Upper lobe of left lung (tissue), 6 donors: ENCODE data around the gene TSHZ2. TPM values are rescaled to one million over a fixed set of nuclear protein-coding genes. Genes with fewer than 3 reads are reported as not detected.

ENCODE experiments used
- ATAC-seq, 2 donors: fragments of 200-7000 bp; cut with Tn5 transposase; one replicate each; pipeline ENCODE4 v1.9.1; 2022; ENCODE audit warnings: mild to moderate bottlenecking in 2 of 2, moderate library complexity in 2 of 2; ENCODE audit not compliant: low FRiP score in 2 of 2
- DNase-seq, 2 donors: peaks; one replicate each; pipeline ENCODE4 v3.0.0-alpha.2; 2019 to 2020
- H3K27ac ChIP-seq, 4 donors: fragments of 200-600 bp; sonication (generic); one replicate each; pipeline ENCODE4 v1.5.1; 2016 to 2019
- H3K27me3 ChIP-seq, 4 donors: fragments of 200-600 bp; sonication (generic); one replicate each; pipeline ENCODE4 v1.5.1; 2017 to 2019
- H3K36me3 ChIP-seq, 4 donors: fragments of 200-600 bp; sonication (generic); one replicate each; pipeline ENCODE4 v1.5.1; 2016 to 2019
- H3K4me1 ChIP-seq, 4 donors: fragments of 200-600 bp; sonication (generic); one replicate each; pipeline ENCODE4 v1.5.1; 2018 to 2019
- H3K4me3 ChIP-seq, 4 donors: fragments of 200-600 bp; sonication (generic); one replicate each; pipeline ENCODE4 v1.5.1; 2017 to 2019; ENCODE audit warnings: mild to moderate bottlenecking in 2 of 4, moderate library complexity in 1 of 4
- H3K9me3 ChIP-seq, 4 donors: fragments of 200-600 bp; sonication (generic); one replicate each; pipeline ENCODE4 v1.5.1; 2018 to 2019
- CTCF ChIP-seq, 6 experiments: fragments of 450-650 bp in 4 of 6; fragments of 200-600 bp in 2 of 6; sonication (generic) in 2 of 6; IDR thresholded peaks; one replicate each; pipeline ENCODE4 v1.5.1; 2016 to 2019; ENCODE audit warnings: antibody characterized with exemption in 6 of 6
- EP300 ChIP-seq, 4 donors: sonication (generic); formaldehyde crosslinking; IDR thresholded peaks; one replicate each; pipeline ENCODE4 v1.5.1; 2017; ENCODE audit warnings: antibody characterized with exemption in 4 of 4, control low read depth in 2 of 4
- POLR2A ChIP-seq, 4 donors: fragments of 450-650 bp; IDR thresholded peaks; one replicate each; pipeline ENCODE4 v1.5.1; 2016 to 2017; ENCODE audit warnings: antibody characterized with exemption in 4 of 4, mild to moderate bottlenecking in 2 of 4
- POLR2AphosphoS5 ChIP-seq, 2 donors: sonication (generic); formaldehyde crosslinking; IDR thresholded peaks; one replicate each; pipeline ENCODE4 v1.5.1; 2017; ENCODE audit warnings: antibody characterized with exemption in 2 of 2
- WGBS, 2 donors: methylation state at CpG; one replicate each; pipeline ENCODE4 v1.1.5; 2017 to 2018; 5-methylcytosine and 5-hydroxymethylcytosine counted together
- total RNA-seq, 6 donors: library from RNA; depleted of rRNA in 4 of 6; stranded (reverse); fragments of >200 nt in 4 of 6; gene quantifications; one replicate each; pipeline versions ENCODE4 v1.1.0 to v1.2.1, GENCODE V29; 2016 to 2021
- donor health status: DM: no; HTN: no; CAD: no; lungs with moderate emphysema.
- donor health status: DM: no; HTN: yes; CAD: no; lungs with severe emphysema.

The TSHZ2 gene
- total RNA-seq, 6 donors from 2014 or later: 1.8 to 10.0 (median 3.2) TPM

DNA sequence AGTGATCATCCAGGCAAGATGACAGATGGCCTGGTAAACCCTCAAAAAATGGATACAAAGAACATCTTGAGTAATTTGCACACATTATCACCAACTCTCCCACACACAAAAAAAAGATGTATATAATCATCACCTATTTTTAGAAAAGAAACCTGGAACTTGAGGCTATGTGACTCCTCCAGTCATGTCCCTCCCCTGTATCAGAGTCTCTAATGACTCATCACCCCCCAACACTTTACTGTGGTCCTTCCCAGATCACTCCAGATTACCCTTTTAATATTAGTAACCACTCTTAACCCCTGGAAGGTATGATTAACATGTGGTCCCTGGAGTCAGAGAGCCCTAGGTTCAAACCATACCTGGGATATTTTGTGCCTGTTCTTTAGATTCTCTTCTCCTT lies 476.7 kb downstream of the TSHZ2 start:
- TF ChIP-seq EP300 (IDR thresholded peaks at IDR 0.05) (no peak), CTCF (IDR thresholded peaks at IDR 0.05) (no peak), POLR2AphosphoS5 (IDR thresholded peaks at IDR 0.05) (no peak), POLR2A (IDR thresholded peaks at IDR 0.05) (no peak)
- DNase-seq (no peak), ATAC-seq (no peak)
- no peaks in the 10 kb centered on the region for H3K27me3 ChIP-seq
- H3K27ac ChIP-seq: no peak overlapping the region
- H3K9me3 ChIP-seq: peaks cover 0 to 26% (median 7%) of the 10 kb centered on the region in 4 donors
- H3K36me3 ChIP-seq: no peaks in the 10 kb centered on the region
- H3K4me3 ChIP-seq: no peak overlapping the region
- H3K4me1 ChIP-seq: peaks cover 0 to 7% (median 0%) of the 10 kb centered on the region in 4 donors

GRCh38 chr20:53453076-53453475 lies 480.9 kb downstream of the TSHZ2 start:
- ATAC-seq (no peak), DNase-seq (no peak)
- Histone ChIP-seq H3K27me3 (no peaks in the 10 kb centered on the region), H3K4me3 (no peak overlapping the region), H3K4me1 (no peaks in the 10 kb centered on the region), H3K9me3 (peaks cover 0 to 24% (median 6%) of the 10 kb centered on the region in 4 donors), H3K36me3 (no peaks in the 10 kb centered on the region), H3K27ac (no peak overlapping the region)
- TF ChIP-seq POLR2A (IDR thresholded peaks at IDR 0.05): no peak
- TF ChIP-seq EP300 (IDR thresholded peaks at IDR 0.05): no peak
- no peak for TF ChIP-seq POLR2AphosphoS5 (IDR thresholded peaks at IDR 0.05)
- TF ChIP-seq CTCF (IDR thresholded peaks at IDR 0.05): no peak
- WGBS, 2 donors: 89 to 91% methylated on average over 4 of the region's 4 CpGs

GRCh38 chr20:53454675-53455276 lies 482.6 kb downstream of the TSHZ2 start:
- WGBS, 2 donors: 87 to 93% methylated on average over 6 of the region's 6 CpGs

DNA sequence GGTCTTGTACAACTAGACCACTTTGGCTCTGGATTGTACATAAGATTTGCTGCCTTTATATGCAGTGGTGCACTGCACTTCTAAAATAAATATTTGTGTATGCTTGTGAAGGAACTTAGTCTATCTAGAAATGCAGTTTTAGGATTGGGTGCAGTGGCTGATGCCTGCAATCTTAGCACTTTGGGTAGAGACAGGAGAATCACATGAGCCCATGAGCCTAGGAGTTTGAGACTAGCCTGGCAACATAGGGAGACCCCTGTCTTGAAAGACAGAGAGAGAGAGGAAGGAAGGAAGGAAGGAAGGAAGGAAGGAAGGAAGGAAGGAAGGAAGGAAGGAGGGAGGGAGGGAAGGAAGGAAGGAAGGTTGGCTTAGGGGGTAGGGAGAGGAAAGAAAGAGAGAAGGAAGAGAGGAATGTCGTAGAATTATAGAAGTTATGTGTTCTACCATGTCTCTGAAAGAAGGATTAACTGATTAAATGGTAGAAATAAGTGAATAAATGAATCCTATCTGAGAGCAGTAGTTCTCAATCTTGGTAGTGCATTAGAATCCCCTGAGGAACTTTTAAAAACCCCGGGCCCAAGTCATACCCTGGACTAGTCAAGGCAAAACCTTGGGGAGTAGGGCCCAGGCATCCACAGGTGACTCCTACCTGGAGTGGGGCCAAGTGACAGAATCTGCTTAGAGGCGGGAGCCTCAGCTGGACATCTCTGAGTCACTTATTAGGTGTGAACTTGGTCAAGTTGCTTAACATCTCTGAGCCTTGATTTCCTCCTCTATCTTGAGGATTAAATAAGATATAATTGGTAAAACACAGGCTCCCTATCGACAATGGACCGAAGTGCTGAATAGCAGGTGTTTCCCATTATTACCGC lies 491.2 kb downstream of the TSHZ2 start:
- no peak overlapping the region for H3K27ac ChIP-seq

More at GRCh38 chr20:53454675-53455276, 482.6 kb downstream of the TSHZ2 start:
- Histone ChIP-seq H3K27me3 (no peaks in the 10 kb centered on the region), H3K9me3 (peaks cover 0 to 7% (median 2%) of the 10 kb centered on the region in 4 donors), H3K27ac (no peak overlapping the region), H3K4me3 (no peak overlapping the region), H3K4me1 (no peaks in the 10 kb centered on the region), H3K36me3 (no peaks in the 10 kb centered on the region)
- ATAC-seq (no peak), DNase-seq (no peak)
- TF ChIP-seq POLR2AphosphoS5 (IDR thresholded peaks at IDR 0.05) (no peak), CTCF (IDR thresholded peaks at IDR 0.05) (no peak), POLR2A (IDR thresholded peaks at IDR 0.05) (no peak), EP300 (IDR thresholded peaks at IDR 0.05) (no peak)

More for the DNA sequence above, 491.2 kb downstream of the TSHZ2 start:
- ATAC-seq: no peak
- no peak for DNase-seq
- H3K27me3 ChIP-seq: no peaks in the 10 kb centered on the region
- no peak for TF ChIP-seq POLR2A (IDR thresholded peaks at IDR 0.05)
- TF ChIP-seq EP300 (IDR thresholded peaks at IDR 0.05): no peak
- no peak for TF ChIP-seq CTCF (IDR thresholded peaks at IDR 0.05)
- no peak for TF ChIP-seq POLR2AphosphoS5 (IDR thresholded peaks at IDR 0.05)
- 93% methylated on average over 6 of the region's 6 CpGs for WGBS, 2 donors
- no peaks in the 10 kb centered on the region for H3K36me3 ChIP-seq
- H3K9me3 ChIP-seq: no peaks in the 10 kb centered on the region
- no peak overlapping the region for H3K4me3 ChIP-seq
- no peaks in the 10 kb centered on the region for H3K4me1 ChIP-seq
